SK-N-SH treated with all-trans-retinoic acid at 6 μM for 48 hours (cell line): ENCODE measurements around the gene COX7A2.

Source experiments
- ARNTL ChIP-seq: fragments of 450-650 bp; formaldehyde crosslinking; IDR thresholded peaks from 2 replicates; pipeline ENCODE4 v1.5.0; 2020; ENCODE audit warnings: low read depth, mild to moderate bottlenecking, moderate library complexity, borderline replicate concordance
- CSDC2 ChIP-seq: fragments of 250-450 bp; sonication (Bioruptor Pico); IDR thresholded peaks from 2 replicates; pipeline ENCODE4 v1.5.0; 2020; ENCODE audit warnings: mild to moderate bottlenecking, moderate library complexity
- GLIS3 ChIP-seq: fragments of 250-450 bp; sonication (Bioruptor Pico); IDR thresholded peaks from 2 replicates; pipeline ENCODE4 v1.5.0; 2020; ENCODE audit warnings: mild to moderate bottlenecking, moderate library complexity
- ISL1 ChIP-seq: fragments of 250-450 bp; sonication (Bioruptor Pico); IDR thresholded peaks from 2 replicates; pipeline ENCODE4 v2.1.2; 2022; ENCODE audit warnings: mild to moderate bottlenecking, moderate library complexity
- OSR1 ChIP-seq: fragments of 250-450 bp; sonication (Bioruptor Pico); IDR thresholded peaks from 2 replicates; pipeline ENCODE4 v1.8.0; 2022; ENCODE audit warnings: moderate library complexity, mild to moderate bottlenecking, inconsistent platforms
- PATZ1 ChIP-seq: fragments of 250-450 bp; sonication (Bioruptor Pico); IDR thresholded peaks from 2 replicates; pipeline ENCODE4 v1.8.0; 2020; ENCODE audit warnings: mild to moderate bottlenecking, moderate library complexity, borderline replicate concordance
- POU6F1 ChIP-seq: fragments of 250-450 bp; sonication (Bioruptor Pico); IDR thresholded peaks from 2 replicates; pipeline ENCODE4 v1.8.0; 2021; ENCODE audit warnings: low read depth, mild to moderate bottlenecking, moderate library complexity, borderline replicate concordance
- RARB ChIP-seq: fragments of 250-450 bp; sonication (Bioruptor Pico); IDR thresholded peaks from 2 replicates; pipeline ENCODE4 v1.8.0; 2021; ENCODE audit warnings: mild to moderate bottlenecking, moderate library complexity
- SNAI2 ChIP-seq: fragments of 250-450 bp; sonication (Bioruptor Pico); IDR thresholded peaks from 2 replicates; pipeline ENCODE4 v1.5.0; 2020; ENCODE audit warnings: mild to moderate bottlenecking, moderate library complexity
- ZC3H10 ChIP-seq: fragments of 250-450 bp; sonication (Bioruptor Pico); IDR thresholded peaks from 2 replicates; pipeline ENCODE4 v1.5.1; 2021; ENCODE audit warnings: mild to moderate bottlenecking, moderate library complexity
- ZFP3 ChIP-seq: fragments of 250-450 bp; sonication (Bioruptor Pico); IDR thresholded peaks from 2 replicates; pipeline ENCODE4 v1.5.0; 2020; ENCODE audit warnings: mild to moderate bottlenecking, moderate library complexity
- ZNF565 ChIP-seq: fragments of 450-650 bp; formaldehyde crosslinking; conservative IDR thresholded peaks from 2 replicates; pipeline ENCODE4 v1.5.0; 2020; ENCODE audit warnings: low read depth, mild to moderate bottlenecking, moderate library complexity
- ZNF8 ChIP-seq: fragments of 450-650 bp; formaldehyde crosslinking; IDR thresholded peaks from 2 replicates; pipeline ENCODE4 v1.5.0; 2020; ENCODE audit warnings: mild to moderate bottlenecking, moderate library complexity

GRCh38 chr6:75219263-75219662 lies 24.3 kb downstream of the COX7A2 start:
- no peak for TF ChIP-seq CSDC2 (CRISPR knock-in tag)
- no peak for TF ChIP-seq OSR1 (CRISPR knock-in tag)
- TF ChIP-seq ARNTL (CRISPR knock-in tag) = no peak
- no peak for TF ChIP-seq ZFP3 (CRISPR knock-in tag)
- TF ChIP-seq ZC3H10 = no peak
- no peak for TF ChIP-seq ZNF8 (CRISPR knock-in tag)
- TF ChIP-seq POU6F1 (CRISPR knock-in tag) = no peak
- TF ChIP-seq PATZ1 = no peak
- no peak for TF ChIP-seq ZNF565
- TF ChIP-seq ISL1 (CRISPR knock-in tag) = no peak
- TF ChIP-seq RARB (CRISPR knock-in tag) = no peak
- no peak for TF ChIP-seq SNAI2 (CRISPR knock-in tag)
- TF ChIP-seq GLIS3 (CRISPR knock-in tag) = no peak
